ENCODE measurements around the gene RNF19B.
"Not testable (repeated sequence)": the region's sequence is repeated elsewhere in the genome, so short reads cannot be mapped to it uniquely, and the experiment has no call there.

The RNF19B gene

GRCh38 chr1:32929366-32929765 lies 35.2 kb downstream of the RNF19B start:
- no peak for FAIRE-seq

- FAIRE-seq, result no peak
Measured at GRCh38 chr1:32928715-32929114, 35.9 kb downstream of the RNF19B start.

- FAIRE-seq, result no peak
Measured at GRCh38 chr1:32928285-32928684, 36.3 kb downstream of the RNF19B start.

GRCh38 chr1:32927441-32927840 lies 37.2 kb downstream of the RNF19B start:
- no peak for FAIRE-seq

- no peak for FAIRE-seq
Measured at GRCh38 chr1:32926562-32926961, 38.0 kb downstream of the RNF19B start.

- FAIRE-seq, result no peak
Measured at GRCh38 chr1:32925403-32926162, 39.0 kb downstream of the RNF19B start.

GRCh38 chr1:32924881-32925344 lies 39.7 kb downstream of the RNF19B start:
- FAIRE-seq, result no peak

GRCh38 chr1:32920833-32921232 lies 43.8 kb downstream of the RNF19B start:
- no peak for FAIRE-seq

GRCh38 chr1:32919811-32920733 lies 44.5 kb downstream of the RNF19B start:
- FAIRE-seq, result no peak

GRCh38 chr1:32918179-32918578 lies 46.4 kb downstream of the RNF19B start:
- no peak for FAIRE-seq

GRCh38 chr1:32917521-32917920 lies 47.1 kb downstream of the RNF19B start:
- FAIRE-seq, result no peak

GRCh38 chr1:32915766-32916706 lies 48.6 kb downstream of the RNF19B start:
- FAIRE-seq, result peak; percentile 33

GRCh38 chr1:32910319-32910718 lies 54.3 kb downstream of the RNF19B start:
- FAIRE-seq, result no peak

- no peak for FAIRE-seq
Measured at GRCh38 chr1:32907435-32907834, 57.2 kb downstream of the RNF19B start.

- no peak for FAIRE-seq
Measured at GRCh38 chr1:32906654-32907053, 58.0 kb downstream of the RNF19B start.

- FAIRE-seq, result not testable (repeated sequence)
Measured at GRCh38 chr1:32905588-32905987, 59.0 kb downstream of the RNF19B start.

- no peak for FAIRE-seq
Measured at GRCh38 chr1:32904797-32905196, 59.8 kb downstream of the RNF19B start.

- FAIRE-seq, result no peak
Measured at GRCh38 chr1:32903991-32904785, 60.4 kb downstream of the RNF19B start.

GRCh38 chr1:32902535-32902920 lies 62.1 kb downstream of the RNF19B start:
- FAIRE-seq, result no peak

GRCh38 chr1:32901823-32902534 lies 62.6 kb downstream of the RNF19B start:
- FAIRE-seq, result no peak
